Osteocyte (in vitro differentiated cells): ENCODE results near the gene FOXD2. TPM values are rescaled to one million over a fixed set of nuclear protein-coding genes. Genes with fewer than 3 reads are reported as not detected.

Source experiments
- DNase-seq: peaks from one replicate; pipeline ENCODE4 v3.0.0; 2021; ENCODE audit warnings: mixed read lengths; ENCODE audit not compliant: unreplicated experiment; ENCODE audit errors: extremely low spot score
- H3K27ac Mint-ChIP-seq: one replicate; pipeline ENCODE4 v1.8.0; 2021; ENCODE audit warnings: mild to moderate bottlenecking, mixed read lengths; ENCODE audit not compliant: unreplicated experiment
- H3K27me3 Mint-ChIP-seq: one replicate; pipeline ENCODE4 v1.8.0; 2021; ENCODE audit warnings: mixed read lengths; ENCODE audit not compliant: unreplicated experiment
- H3K36me3 Mint-ChIP-seq: one replicate; pipeline ENCODE4 v1.8.0; 2021; ENCODE audit warnings: mixed read lengths; ENCODE audit not compliant: unreplicated experiment
- H3K4me1 Mint-ChIP-seq: one replicate; pipeline ENCODE4 v1.8.0; 2021; ENCODE audit warnings: mixed read lengths; ENCODE audit not compliant: unreplicated experiment
- H3K4me3 Mint-ChIP-seq: one replicate; pipeline ENCODE4 v1.8.0; 2021; ENCODE audit warnings: mild to moderate bottlenecking, moderate library complexity, mixed read lengths; ENCODE audit not compliant: unreplicated experiment
- H3K9me3 Mint-ChIP-seq: one replicate; pipeline ENCODE4 v1.8.0; 2021; ENCODE audit warnings: mixed read lengths; ENCODE audit not compliant: unreplicated experiment
- CTCF ChIP-seq: fragments of 200-600 bp; sonication (generic); IDR thresholded peaks from 2 replicates; pipeline ENCODE4 v1.5.0; 2021; ENCODE audit warnings: antibody characterized with exemption, mild to moderate bottlenecking, moderate library complexity
- total RNA-seq: library from RNA; stranded (reverse); gene quantifications from 2 replicates; pipeline ENCODE4 v1.2.1, GENCODE V29; 2021

Gene FOXD2
- total RNA-seq, 1 donor from 2014 or later: 1.0 TPM

- H3K9me3 Mint-ChIP-seq: no peaks in the 10 kb centered on the region
- H3K4me1 Mint-ChIP-seq: no peaks in the 10 kb centered on the region
- H3K4me3 Mint-ChIP-seq: no peak overlapping the region
- peaks cover 14% of the 10 kb centered on the region for H3K27me3 Mint-ChIP-seq
- H3K36me3 Mint-ChIP-seq: no peaks in the 10 kb centered on the region
- H3K27ac Mint-ChIP-seq: no peak overlapping the region
- no peak for DNase-seq
- no peak for TF ChIP-seq CTCF
Measured at GRCh38 chr1:47483651-47484050, 45.8 kb downstream of the FOXD2 start.

- H3K4me3 Mint-ChIP-seq: no peak overlapping the region
- peaks cover 15% of the 10 kb centered on the region for H3K27me3 Mint-ChIP-seq
- H3K9me3 Mint-ChIP-seq: no peaks in the 10 kb centered on the region
Measured at GRCh38 chr1:47485817-47486216, 48.0 kb downstream of the FOXD2 start.

GRCh38 chr1:47487332-47487731 lies 49.5 kb downstream of the FOXD2 start:
- TF ChIP-seq CTCF: no peak
- Mint-ChIP-seq H3K4me1 (no peaks in the 10 kb centered on the region), H3K9me3 (no peaks in the 10 kb centered on the region), H3K27me3 (peaks cover 19% of the 10 kb centered on the region), H3K36me3 (no peaks in the 10 kb centered on the region), H3K4me3 (no peak overlapping the region), H3K27ac (no peak overlapping the region)
- DNase-seq: no peak

More at GRCh38 chr1:47485817-47486216, 48.0 kb downstream of the FOXD2 start:
- DNase-seq: no peak
- H3K27ac Mint-ChIP-seq: no peak overlapping the region
- no peak for TF ChIP-seq CTCF
- H3K36me3 Mint-ChIP-seq: no peaks in the 10 kb centered on the region
- H3K4me1 Mint-ChIP-seq: no peaks in the 10 kb centered on the region

- Mint-ChIP-seq H3K36me3 (no peaks in the 10 kb centered on the region), H3K27me3 (peaks cover 24% of the 10 kb centered on the region), H3K9me3 (no peaks in the 10 kb centered on the region), H3K4me1 (no peaks in the 10 kb centered on the region), H3K4me3 (no peak overlapping the region), H3K27ac (no peak overlapping the region)
- DNase-seq: no peak
- TF ChIP-seq CTCF: no peak
Measured at GRCh38 chr1:47487850-47488450, 50.1 kb downstream of the FOXD2 start.

Other genes with a start within 250 kb of the FOXD2 start
- gene PDZK1IP1, start 248.0 kb upstream of the FOXD2 start, total RNA-seq: not detected in 2 replicates
- not detected in 2 replicates for gene TAL1, start 205.8 kb upstream of the FOXD2 start, total RNA-seq
- 4.7 and 5.6 TPM in 2 replicates for gene STIL, start 123.9 kb upstream of the FOXD2 start, total RNA-seq
- gene CMPK1, start 104.3 kb upstream of the FOXD2 start, total RNA-seq: 97.1 and 105 TPM in 2 replicates
- gene FOXE3, start 21.8 kb upstream of the FOXD2 start, total RNA-seq: not detected in 2 replicates